LNCaP clone FGC (cell line): ENCODE measurements around the gene GINM1.

ENCODE experiments used
- DNase-seq: peaks from one replicate; pipeline ENCODE4 v3.0.0-alpha.2; 2011; ENCODE audit warnings: low read depth
- H3K4me3 ChIP-seq: 2 replicates; pipeline ENCODE4 v1.5.1; 2011; ENCODE audit warnings: mild to moderate bottlenecking, low read depth, low read length, control low read depth
- CTCF ChIP-seq: IDR thresholded peaks from 2 replicates; pipeline ENCODE4 v1.5.1; 2012; ENCODE audit warnings: mild to moderate bottlenecking; ENCODE audit not compliant: control insufficient read depth, insufficient read depth; ENCODE audit errors: extremely low read depth

The GINM1 gene

GRCh38 chr6:149565527-149566409 is at the start of gene GINM1:
Gene GINM1 (plus strand): TSS chr6:149566375. CDS start chr6:149566415, 40 bp downstream.
- DNase-seq, result peak; percentile 84
- peak within 1 kb of the TSS; percentile 82 for H3K4me3 ChIP-seq
- peak; percentile 70 for TF ChIP-seq CTCF

GRCh38 chr6:149529650-149530049 is 36.5 kb upstream of the GINM1 start:
- no peak overlapping the region for H3K4me3 ChIP-seq
- DNase-seq, result no peak
- no peak for TF ChIP-seq CTCF

- H3K4me3 ChIP-seq, result no peak overlapping the region
- TF ChIP-seq CTCF, result no peak
- DNase-seq, result no peak
These were observed 31.4 kb upstream of the GINM1 start for GRCh38 chr6:149534742-149535141.

GRCh38 chr6:149541139-149541538 is 25.0 kb upstream of the GINM1 start:
- DNase-seq, result no peak
- TF ChIP-seq CTCF, result no peak
- no peak overlapping the region for H3K4me3 ChIP-seq

GRCh38 chr6:149544646-149545257 is 21.4 kb upstream of the GINM1 start:
- H3K4me3 ChIP-seq, result peak overlapping the region; percentile 99
- TF ChIP-seq CTCF, result no peak
- DNase-seq, result no peak

- no peak for TF ChIP-seq CTCF
- DNase-seq, result no peak
- peak overlapping the region; percentile 99 for H3K4me3 ChIP-seq
These were observed 20.9 kb upstream of the GINM1 start for GRCh38 chr6:149545258-149545753.
